GM21619 (cell line): ENCODE results near the gene STK32C.

Experiments
- ATAC-seq: cut with Tn5 transposase; IDR thresholded peaks from one replicate; pipeline ENCODE4 v1.9.1; 2021; ENCODE audit not compliant: unreplicated experiment

STK32C gene

GRCh38 chr10:132174237-132174636 lies 133.5 kb downstream of the STK32C start:
- no peak for ATAC-seq

- ATAC-seq, result no peak
Measured at GRCh38 chr10:132173185-132173584, 134.6 kb downstream of the STK32C start.

- no peak for ATAC-seq
Measured at GRCh38 chr10:132172091-132173066, 135.4 kb downstream of the STK32C start.

- ATAC-seq, result no peak
Measured at GRCh38 chr10:132170561-132171361, 137.0 kb downstream of the STK32C start.

- ATAC-seq, result no peak
Measured at GRCh38 chr10:132169766-132170560, 137.8 kb downstream of the STK32C start.

GRCh38 chr10:132169031-132169765 lies 138.6 kb downstream of the STK32C start:
- ATAC-seq, result no peak

GRCh38 chr10:132168571-132169030 lies 139.1 kb downstream of the STK32C start:
- no peak for ATAC-seq

- no peak for ATAC-seq
Measured at GRCh38 chr10:132167976-132168375, 139.8 kb downstream of the STK32C start.

GRCh38 chr10:132167041-132167674 lies 140.6 kb downstream of the STK32C start:
- no peak for ATAC-seq

- no peak for ATAC-seq
Measured at GRCh38 chr10:132166216-132166950, 141.4 kb downstream of the STK32C start.

- ATAC-seq, result no peak
Measured at GRCh38 chr10:132165416-132165980, 142.3 kb downstream of the STK32C start.

- ATAC-seq, result no peak
Measured at GRCh38 chr10:132164761-132165278, 142.9 kb downstream of the STK32C start.

GRCh38 chr10:132163826-132164515 lies 143.8 kb downstream of the STK32C start:
- ATAC-seq, result no peak

- ATAC-seq, result peak; percentile 75
Measured at GRCh38 chr10:132163278-132163765, 144.4 kb downstream of the STK32C start.

- no peak for ATAC-seq
Measured at GRCh38 chr10:132162590-132163277, 145.0 kb downstream of the STK32C start.

- ATAC-seq, result peak; percentile 65
Measured at GRCh38 chr10:132162021-132162531, 145.7 kb downstream of the STK32C start.
